Subcutaneous adipose tissue (tissue), 4 donors: Measurements from ENCODE around the gene KIRREL3. TPM values are rescaled to one million over a fixed set of nuclear protein-coding genes. Genes with fewer than 3 reads are reported as not detected.

Experiments
- CTCF ChIP-seq: fragments of 450-650 bp; IDR thresholded peaks from one replicate; pipeline ENCODE4 v1.5.1; 2016; ENCODE audit warnings: low read depth, mild to moderate bottlenecking, control low read depth, antibody characterized with exemption, moderate library complexity
- total RNA-seq, 4 donors: library from RNA; depleted of rRNA; stranded (reverse); fragments of >200 nt; gene quantifications; one replicate each; pipeline ENCODE4 v1.1.0, GENCODE V29; 2016

KIRREL3 gene
- total RNA-seq, 4 donors from 2014 or later, result not detected

DNA sequence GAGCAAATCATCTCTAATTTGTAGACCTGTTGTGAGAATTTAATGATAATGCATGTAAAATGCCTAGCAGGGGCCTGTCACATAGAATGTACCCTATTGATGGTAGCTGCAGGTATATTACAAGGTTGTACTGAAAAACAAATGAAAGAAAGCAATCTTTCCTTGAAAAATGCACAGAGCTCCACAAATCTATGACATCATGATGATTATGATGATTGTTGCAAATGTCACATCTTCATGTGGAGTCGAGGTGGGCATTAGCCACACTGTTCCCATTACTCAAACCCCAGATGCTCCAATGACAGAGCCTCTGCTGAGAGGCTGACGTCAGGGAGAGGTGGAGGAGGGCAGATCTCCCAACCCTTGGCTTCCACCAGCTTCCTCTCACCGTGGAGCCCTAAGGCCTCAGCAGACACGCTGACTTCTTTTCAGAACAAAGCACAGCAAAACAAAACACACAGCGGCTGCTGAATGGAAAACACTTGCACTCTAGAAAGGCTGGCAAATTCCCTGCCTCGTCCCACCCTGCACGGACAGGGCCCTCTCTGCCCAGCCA is 298.3 kb downstream of the KIRREL3 start:
- TF ChIP-seq CTCF, result no peak

DNA sequence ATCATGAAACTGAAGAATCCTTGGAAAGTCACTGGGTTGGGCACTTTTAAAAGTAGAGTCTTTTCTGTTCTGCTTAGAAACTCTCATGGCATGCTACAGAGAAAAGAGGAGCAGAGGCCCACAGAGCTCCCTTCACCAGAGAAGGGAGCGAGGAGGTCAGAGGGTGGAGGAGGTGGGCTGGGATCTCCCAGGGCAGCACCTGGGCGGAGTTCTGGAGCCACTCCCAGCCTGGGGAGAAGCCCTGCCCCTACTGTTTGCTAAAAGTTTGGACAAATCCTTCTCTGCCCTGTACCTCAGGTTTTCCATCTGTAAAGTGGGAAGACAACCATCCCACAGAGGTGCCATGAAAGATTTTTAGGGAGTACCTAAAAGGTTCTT is 299.1 kb downstream of the KIRREL3 start:
- no peak for TF ChIP-seq CTCF

DNA sequence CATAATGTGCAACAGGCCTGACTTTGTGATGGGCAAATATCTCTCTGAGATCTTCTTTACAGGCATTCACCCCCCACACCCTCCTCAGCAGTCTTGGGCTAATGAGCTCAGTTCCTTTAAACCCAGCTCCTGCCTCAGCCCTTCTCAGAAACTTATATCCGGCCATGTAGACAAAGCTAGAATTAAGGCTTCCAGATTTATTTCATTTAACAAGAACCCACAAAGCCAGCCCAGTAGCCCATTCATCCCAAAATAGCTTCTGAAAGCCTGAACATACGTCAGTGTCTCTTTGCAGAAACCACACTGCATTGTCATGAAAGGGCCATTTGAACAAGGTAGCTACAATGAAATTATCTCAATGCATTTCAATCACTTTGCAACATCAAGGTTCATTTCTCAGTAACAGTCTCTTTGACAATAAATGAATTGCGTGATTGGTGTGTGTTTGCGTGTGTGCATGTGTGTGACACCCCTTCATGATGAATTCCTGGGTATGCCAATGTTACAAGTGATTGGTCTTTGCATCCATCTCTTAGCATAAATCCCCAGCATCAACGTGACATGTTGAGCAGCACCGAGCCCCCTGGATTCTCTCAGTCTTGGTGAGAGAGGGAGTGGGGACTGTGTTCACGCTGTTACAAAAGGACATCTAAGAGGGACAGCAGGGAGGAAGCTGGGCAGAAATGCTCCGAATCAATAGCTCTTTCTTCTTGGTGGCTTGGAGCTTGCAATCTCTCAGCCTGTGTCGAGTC is 299.6 kb downstream of the KIRREL3 start:
- TF ChIP-seq CTCF, result no peak

DNA sequence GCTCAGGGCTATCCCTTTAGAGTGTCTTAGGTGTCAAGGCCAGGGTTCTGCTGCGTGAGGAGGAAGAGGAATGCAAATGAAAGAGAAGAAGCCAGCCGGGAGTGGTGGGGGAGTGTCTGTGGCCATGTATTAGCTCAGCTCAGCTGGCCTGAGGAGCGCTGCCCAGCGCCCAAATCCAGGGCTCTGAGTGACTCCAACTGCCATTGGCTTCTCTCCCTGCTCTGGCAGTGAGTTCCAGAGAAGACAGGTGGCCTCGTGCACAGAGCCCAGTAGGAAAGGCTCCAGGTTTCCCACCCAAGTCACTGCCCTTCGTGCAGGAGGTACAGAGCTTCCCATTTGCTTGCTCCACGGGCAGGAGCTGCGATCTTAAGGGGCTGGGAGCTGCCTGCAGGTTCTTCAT is 302.0 kb downstream of the KIRREL3 start:
- no peak for TF ChIP-seq CTCF

DNA sequence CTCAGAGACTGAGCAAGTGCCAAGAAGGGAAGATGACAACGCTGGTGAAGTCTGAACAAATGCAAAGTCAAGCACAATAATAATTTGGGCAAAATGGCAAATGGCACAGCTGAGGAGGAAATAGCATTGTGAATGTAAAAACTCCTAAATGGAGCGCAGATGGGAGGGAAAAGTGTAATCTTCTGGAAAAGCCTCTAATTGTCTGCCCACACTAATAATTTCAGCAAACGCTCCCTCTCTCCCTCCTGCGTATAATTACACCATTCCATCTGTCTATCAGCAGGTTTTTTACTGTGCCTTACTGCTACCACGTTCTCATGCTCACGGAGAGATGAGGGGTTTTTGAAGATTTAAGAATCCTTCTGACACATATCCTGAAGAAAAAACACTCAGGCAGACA is 302.6 kb downstream of the KIRREL3 start:
- no peak for TF ChIP-seq CTCF

DNA sequence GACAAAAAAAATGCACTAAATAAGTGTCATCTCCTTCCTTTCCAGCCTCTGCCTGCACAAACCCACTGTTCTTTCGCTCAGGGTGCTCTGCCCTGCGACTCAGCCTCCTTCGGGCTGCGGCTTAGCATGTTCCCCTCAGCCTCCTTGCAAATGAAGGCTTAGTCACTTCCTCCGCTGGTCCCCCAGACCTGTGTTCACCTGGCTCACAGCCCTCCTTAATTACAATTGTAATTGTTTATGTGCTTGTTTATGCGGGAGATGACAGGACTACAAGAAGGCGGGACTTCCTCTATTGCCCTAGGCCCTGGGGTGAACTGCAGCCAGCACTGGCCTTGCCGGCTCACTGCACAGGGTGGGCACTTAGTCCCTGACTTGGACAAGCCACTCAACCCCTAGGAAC is 303.6 kb downstream of the KIRREL3 start:
- no peak for TF ChIP-seq CTCF

DNA sequence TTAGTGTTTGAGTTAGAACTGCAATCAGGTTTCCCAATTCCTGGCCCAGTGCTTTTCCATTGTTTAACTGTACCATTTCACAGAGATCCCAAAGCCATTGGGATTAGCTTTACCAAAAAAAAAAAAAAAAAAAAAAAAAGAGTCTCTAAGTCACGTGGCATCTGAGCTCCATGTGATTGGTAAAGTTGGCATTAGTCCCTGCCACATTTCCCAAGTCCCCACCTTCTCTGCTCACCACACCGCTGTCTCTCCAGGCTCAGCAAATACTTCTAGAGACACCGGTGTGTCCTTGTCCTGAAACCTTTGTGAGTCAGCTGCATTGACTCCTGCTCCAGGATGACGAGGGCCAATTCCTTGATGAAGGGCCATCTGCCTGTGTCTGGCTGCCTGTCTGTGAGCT is 305.3 kb downstream of the KIRREL3 start:
- TF ChIP-seq CTCF, result no peak
